ENCODE measurements around the gene NPM3.

NPM3 gene

GRCh38 chr10:101767600-101767945 is 15.7 kb downstream of the NPM3 start:
- TF ChIP-seq CTCF (IDR thresholded peaks at IDR 0.05; ENCODE audit: low read depth, low read length): no peak
- DNase-seq (ENCODE audit: extremely low read depth, low read depth): no peak

- TF ChIP-seq CTCF (IDR thresholded peaks at IDR 0.05; ENCODE audit: low read depth, low read length): no peak
- no peak for DNase-seq (ENCODE audit: extremely low read depth, low read depth)
Observed at GRCh38 chr10:101766753-101767599, 16.3 kb downstream of the NPM3 start.

GRCh38 chr10:101766306-101766705 is 16.9 kb downstream of the NPM3 start:
- no peak for TF ChIP-seq CTCF (IDR thresholded peaks at IDR 0.05; ENCODE audit: low read depth, low read length)
- no peak for DNase-seq (ENCODE audit: extremely low read depth, low read depth)

- no peak for DNase-seq (ENCODE audit: extremely low read depth, low read depth)
- TF ChIP-seq CTCF (IDR thresholded peaks at IDR 0.05; ENCODE audit: low read depth, low read length): no peak
Observed at GRCh38 chr10:101763141-101763846, 20.0 kb downstream of the NPM3 start.

GRCh38 chr10:101762736-101763135 is 20.5 kb downstream of the NPM3 start:
- no peak for DNase-seq (ENCODE audit: extremely low read depth, low read depth)
- TF ChIP-seq CTCF (IDR thresholded peaks at IDR 0.05; ENCODE audit: low read depth, low read length): no peak

- no peak for DNase-seq (ENCODE audit: extremely low read depth, low read depth)
- TF ChIP-seq CTCF (IDR thresholded peaks at IDR 0.05; ENCODE audit: low read depth, low read length): no peak
Observed at GRCh38 chr10:101761226-101761625, 22.0 kb downstream of the NPM3 start.

- no peak for DNase-seq (ENCODE audit: extremely low read depth, low read depth)
- TF ChIP-seq CTCF (IDR thresholded peaks at IDR 0.05; ENCODE audit: low read depth, low read length): no peak
Observed at GRCh38 chr10:101760510-101760909, 22.7 kb downstream of the NPM3 start.

Data from AG09319 (cell line).